HL-60 (cell line): ENCODE data around the gene HTRA1.

Source experiments
- DNase-seq, 2 experiments: peaks; one replicate each; pipeline ENCODE4 v3.0.0-alpha.2; 2010 to 2020; ENCODE audit warnings: low read depth in 1 of 2, low spot score in 1 of 2
- H3K27ac ChIP-seq: fragments of 250-450 bp; sonication (Bioruptor Pico); replicated peaks from 2 replicates; pipeline ENCODE4 v1.5.1; 2020; ENCODE audit warnings: mild to moderate bottlenecking, moderate library complexity
- H3K27me3 ChIP-seq: fragments of 250-450 bp; sonication (Bioruptor Pico); 2 replicates; pipeline ENCODE4 v1.5.1; 2021; ENCODE audit warnings: mild to moderate bottlenecking, moderate library complexity; ENCODE audit not compliant: insufficient read depth, poor library complexity, severe bottlenecking
- H3K4me3 ChIP-seq: replicated peaks from 2 replicates; pipeline ENCODE4 v1.5.1; 2011; ENCODE audit warnings: mild to moderate bottlenecking, control low read depth, low read length; ENCODE audit not compliant: insufficient read depth
- GABPA ChIP-seq: IDR thresholded peaks from 2 replicates; pipeline ENCODE4 v1.6.1; 2012; ENCODE audit warnings: low read depth
- POLR2AphosphoS5 ChIP-seq: IDR thresholded peaks from 2 replicates; pipeline ENCODE4 v1.6.1; 2012; ENCODE audit warnings: low read depth
- REST ChIP-seq: IDR thresholded peaks from 2 replicates; pipeline ENCODE4 v1.6.1; 2012; ENCODE audit warnings: low read depth; ENCODE audit not compliant: insufficient replicate concordance
- SPI1 ChIP-seq: IDR thresholded peaks from 2 replicates; pipeline ENCODE4 v1.6.1; 2012; ENCODE audit warnings: low read depth, mild to moderate bottlenecking, borderline replicate concordance
- TF ChIP-seq, protein P1 (sequence below): IDR thresholded peaks from one replicate; pipeline ENCODE4 v1.5.1; 2011; ENCODE audit warnings: low read length, control low read depth, inconsistent platforms; ENCODE audit not compliant: insufficient read depth

HTRA1 gene

DNA sequence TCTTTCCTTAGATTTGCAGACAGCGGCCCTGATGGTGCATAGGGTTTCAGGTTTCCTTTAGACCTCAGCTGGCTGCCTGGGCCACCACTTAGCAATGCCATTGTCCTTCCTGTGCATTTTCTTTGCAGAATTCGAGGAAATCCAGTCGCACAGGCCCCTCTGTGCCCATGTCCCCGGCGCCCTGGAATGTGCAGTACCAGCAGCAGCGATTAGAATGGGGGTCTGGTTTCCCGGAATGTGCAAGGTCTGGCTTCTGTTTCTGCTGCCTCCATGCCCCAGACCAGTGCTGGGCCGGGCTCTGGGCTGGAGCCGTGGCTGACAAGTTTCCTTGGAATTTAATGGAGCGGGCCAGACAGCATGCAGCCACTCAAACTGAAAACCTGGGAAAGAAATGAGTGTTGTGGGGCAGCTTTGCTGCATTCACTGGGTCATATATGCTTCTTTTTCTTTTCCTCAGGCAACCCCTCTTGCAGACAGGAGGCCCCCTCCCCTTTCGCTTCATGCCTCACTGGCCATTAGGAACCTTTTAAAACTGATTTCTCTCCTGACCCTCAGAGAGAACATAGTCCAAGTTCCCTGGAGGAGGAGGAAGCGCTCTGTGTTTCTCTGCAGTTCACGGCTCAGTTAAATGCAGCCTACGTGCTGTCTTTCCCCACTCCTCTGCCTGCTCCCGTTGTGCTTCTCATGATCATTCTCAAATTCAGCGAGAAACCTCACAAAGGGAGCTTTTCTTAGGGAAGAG is 14.4 kb downstream of the HTRA1 start:
- Histone ChIP-seq H3K27me3 (peaks cover 17% of the 10 kb centered on the region), H3K4me3 (no peak overlapping the region), H3K27ac (no peak overlapping the region)
- no peak for TF ChIP-seq POLR2AphosphoS5
- no peak for TF ChIP-seq REST
- TF ChIP-seq, protein P1, sequence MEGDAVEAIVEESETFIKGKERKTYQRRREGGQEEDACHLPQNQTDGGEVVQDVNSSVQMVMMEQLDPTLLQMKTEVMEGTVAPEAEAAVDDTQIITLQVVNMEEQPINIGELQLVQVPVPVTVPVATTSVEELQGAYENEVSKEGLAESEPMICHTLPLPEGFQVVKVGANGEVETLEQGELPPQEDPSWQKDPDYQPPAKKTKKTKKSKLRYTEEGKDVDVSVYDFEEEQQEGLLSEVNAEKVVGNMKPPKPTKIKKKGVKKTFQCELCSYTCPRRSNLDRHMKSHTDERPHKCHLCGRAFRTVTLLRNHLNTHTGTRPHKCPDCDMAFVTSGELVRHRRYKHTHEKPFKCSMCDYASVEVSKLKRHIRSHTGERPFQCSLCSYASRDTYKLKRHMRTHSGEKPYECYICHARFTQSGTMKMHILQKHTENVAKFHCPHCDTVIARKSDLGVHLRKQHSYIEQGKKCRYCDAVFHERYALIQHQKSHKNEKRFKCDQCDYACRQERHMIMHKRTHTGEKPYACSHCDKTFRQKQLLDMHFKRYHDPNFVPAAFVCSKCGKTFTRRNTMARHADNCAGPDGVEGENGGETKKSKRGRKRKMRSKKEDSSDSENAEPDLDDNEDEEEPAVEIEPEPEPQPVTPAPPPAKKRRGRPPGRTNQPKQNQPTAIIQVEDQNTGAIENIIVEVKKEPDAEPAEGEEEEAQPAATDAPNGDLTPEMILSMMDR: no peak
- TF ChIP-seq GABPA: no peak
- no peak for TF ChIP-seq SPI1
- no peak for DNase-seq

DNA sequence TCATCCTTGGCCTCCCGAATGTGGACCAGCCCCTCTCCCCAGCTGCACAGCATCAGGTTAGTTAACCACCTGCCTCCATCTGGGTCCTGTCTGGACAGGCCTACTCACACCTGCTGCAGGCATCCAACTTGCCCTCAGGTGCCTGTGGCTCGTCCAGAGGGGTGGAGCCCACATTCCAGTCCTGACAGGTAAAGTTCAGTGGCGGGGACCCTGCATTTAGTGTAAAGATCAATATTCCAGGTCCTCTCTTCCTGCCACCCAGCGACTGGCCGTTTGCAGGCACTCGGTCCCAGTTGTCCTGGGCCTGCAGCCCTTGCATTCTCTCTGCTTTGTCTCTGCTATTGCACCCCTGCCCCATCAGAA is 15.0 kb downstream of the HTRA1 start:
- DNase-seq: no peak
- Histone ChIP-seq H3K4me3 (no peak overlapping the region), H3K27me3 (peaks cover 14% of the 10 kb centered on the region), H3K27ac (no peak overlapping the region)
- TF ChIP-seq GABPA: no peak
- TF ChIP-seq, protein P1: no peak
- no peak for TF ChIP-seq POLR2AphosphoS5
- TF ChIP-seq REST: no peak
- no peak for TF ChIP-seq SPI1

- Histone ChIP-seq H3K27me3 (peaks cover 14% of the 10 kb centered on the region), H3K27ac (no peak overlapping the region), H3K4me3 (no peak overlapping the region)
- no peak for TF ChIP-seq GABPA
- TF ChIP-seq, protein P1: no peak
- DNase-seq: no peak
Measured at GRCh38 chr10:122477436-122477835, 16.1 kb downstream of the HTRA1 start.

GRCh38 chr10:122478971-122479370 is 17.6 kb downstream of the HTRA1 start:
- TF ChIP-seq GABPA (no peak), REST (no peak), POLR2AphosphoS5 (no peak), SPI1 (no peak)
- TF ChIP-seq, protein P1: no peak
- DNase-seq: no peak
- H3K27ac ChIP-seq: no peak overlapping the region
- H3K27me3 ChIP-seq: peaks cover 6% of the 10 kb centered on the region
- no peak overlapping the region for H3K4me3 ChIP-seq
